WTC11 (cell line): ENCODE data around the gene KRT79.

Experiments
- CTCF ChIP-seq: fragments of 200-600 bp; IDR thresholded peaks from 2 replicates; pipeline ENCODE4 v1.8.0; 2022; ENCODE audit warnings: antibody characterized with exemption
- ETV6 ChIP-seq: sonication (generic); formaldehyde crosslinking; IDR thresholded peaks from 2 replicates; pipeline ENCODE4 v1.8.1; 2022; ENCODE audit warnings: mild to moderate bottlenecking, missing genetic modification reagents
- MAX ChIP-seq: sonication (generic); formaldehyde crosslinking; IDR thresholded peaks from 2 replicates; pipeline ENCODE4 v1.8.0; 2022; ENCODE audit warnings: mild to moderate bottlenecking, missing genetic modification reagents
- RELA ChIP-seq: sonication (generic); formaldehyde crosslinking; IDR thresholded peaks from 2 replicates; pipeline ENCODE4 v1.8.1; 2022; ENCODE audit warnings: missing genetic modification reagents, mild to moderate bottlenecking, borderline replicate concordance

- TF ChIP-seq ETV6 (CRISPR knock-in tag): no peak
- no peak for TF ChIP-seq CTCF
- TF ChIP-seq RELA (CRISPR knock-in tag): no peak
- TF ChIP-seq MAX: no peak
Observed at GRCh38 chr12:52878507-52879393, 44.6 kb upstream of the KRT79 start.
